Measurements from ENCODE around the gene CBR3.

Gene CBR3

DNA sequence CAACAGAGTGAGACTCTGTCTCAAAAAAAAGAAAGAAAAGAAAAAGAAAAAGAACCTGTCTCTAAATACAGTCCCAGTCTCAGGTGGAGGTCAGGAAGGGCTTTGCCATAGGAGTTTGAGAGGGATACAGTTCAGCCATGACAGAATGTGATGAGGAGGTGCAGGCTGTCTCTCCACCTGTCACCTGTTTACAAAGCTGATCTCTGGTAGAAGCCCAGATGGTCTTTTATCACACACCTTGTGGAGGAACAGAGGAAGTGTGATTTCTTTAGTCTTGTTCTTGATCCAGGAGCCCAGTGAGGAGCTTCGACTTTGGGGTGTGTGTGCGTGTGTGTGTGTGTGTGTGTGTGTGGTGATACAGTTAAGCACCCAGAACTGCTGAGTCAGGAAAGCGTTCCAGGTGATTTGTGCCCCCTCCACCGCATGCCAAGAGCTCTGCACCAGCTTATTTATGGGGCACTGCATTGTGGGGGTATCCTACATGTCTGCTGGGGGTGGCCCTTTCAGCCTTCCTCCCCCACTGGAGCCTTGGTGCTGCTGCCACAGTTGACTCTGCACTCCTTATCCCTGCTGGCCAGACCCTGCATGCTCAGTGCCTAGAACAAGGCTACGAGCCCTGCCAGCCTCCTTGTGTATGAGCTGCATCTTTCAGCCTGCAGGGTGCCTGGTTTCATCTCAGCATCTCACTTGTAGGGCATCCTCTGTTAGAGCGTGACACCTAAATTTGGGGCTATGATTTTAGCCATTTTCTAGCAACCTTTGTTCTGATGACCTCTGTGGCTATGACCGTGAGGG is 41.1 kb downstream of the CBR3 start:
- no peak for TF ChIP-seq EZH2phosphoT487 (conservative IDR thresholded peaks at IDR 0.05; ENCODE audit: low read length)
- TF ChIP-seq CTCF (IDR thresholded peaks at IDR 0.05; ENCODE audit: insufficient read depth, low read length, poor library complexity, severe bottlenecking), result no peak
- Histone ChIP-seq H2AFZ (ENCODE audit: low read depth, low read length, severe bottlenecking) (no peak overlapping the region), H3K4me3 (ENCODE audit: insufficient read depth, low read length, poor library complexity, severe bottlenecking) (no peak overlapping the region), H3K9me3 (ENCODE audit: insufficient read depth, low read length) (no peaks in the 10 kb centered on the region), H3F3A (ENCODE audit: insufficient read depth) (no peaks in the 10 kb centered on the region), H3K79me2 (ENCODE audit: insufficient read depth, low read length) (no peaks in the 10 kb centered on the region), H3K9me2 (replicated peaks; ENCODE audit: insufficient read depth, low read length) (no peaks in the 10 kb centered on the region), H3K4me2 (ENCODE audit: low read depth, low read length, poor library complexity, severe bottlenecking) (no peak overlapping the region), H3K27me3 (ENCODE audit: low read length) (no peaks in the 10 kb centered on the region), H3K27ac (ENCODE audit: low read depth, low read length) (no peak overlapping the region), H3K9ac (ENCODE audit: low read length) (no peak overlapping the region), H3K36me3 (ENCODE audit: low read length) (no peaks in the 10 kb centered on the region), H4K20me1 (ENCODE audit: low read depth, low read length) (no peaks in the 10 kb centered on the region)

GRCh38 chr21:36178349-36178748 is 43.5 kb downstream of the CBR3 start:
- TF ChIP-seq CTCF (IDR thresholded peaks at IDR 0.05; ENCODE audit: insufficient read depth, low read length, poor library complexity, severe bottlenecking) (no peak), EZH2phosphoT487 (conservative IDR thresholded peaks at IDR 0.05; ENCODE audit: low read length) (no peak)
- Histone ChIP-seq H3K9me2 (replicated peaks; ENCODE audit: insufficient read depth, low read length) (no peaks in the 10 kb centered on the region), H3K9me3 (ENCODE audit: insufficient read depth, low read length) (no peaks in the 10 kb centered on the region), H3K36me3 (ENCODE audit: low read length) (no peaks in the 10 kb centered on the region), H3K27me3 (ENCODE audit: low read length) (no peaks in the 10 kb centered on the region), H2AFZ (ENCODE audit: low read depth, low read length, severe bottlenecking) (no peak overlapping the region), H3K27ac (ENCODE audit: low read depth, low read length) (no peak overlapping the region), H3K9ac (ENCODE audit: low read length) (no peak overlapping the region), H3K4me2 (ENCODE audit: low read depth, low read length, poor library complexity, severe bottlenecking) (no peak overlapping the region), H3F3A (ENCODE audit: insufficient read depth) (no peaks in the 10 kb centered on the region), H3K4me3 (ENCODE audit: insufficient read depth, low read length, poor library complexity, severe bottlenecking) (no peak overlapping the region), H3K79me2 (ENCODE audit: insufficient read depth, low read length) (no peaks in the 10 kb centered on the region), H4K20me1 (ENCODE audit: low read depth, low read length) (no peaks in the 10 kb centered on the region)

DNA sequence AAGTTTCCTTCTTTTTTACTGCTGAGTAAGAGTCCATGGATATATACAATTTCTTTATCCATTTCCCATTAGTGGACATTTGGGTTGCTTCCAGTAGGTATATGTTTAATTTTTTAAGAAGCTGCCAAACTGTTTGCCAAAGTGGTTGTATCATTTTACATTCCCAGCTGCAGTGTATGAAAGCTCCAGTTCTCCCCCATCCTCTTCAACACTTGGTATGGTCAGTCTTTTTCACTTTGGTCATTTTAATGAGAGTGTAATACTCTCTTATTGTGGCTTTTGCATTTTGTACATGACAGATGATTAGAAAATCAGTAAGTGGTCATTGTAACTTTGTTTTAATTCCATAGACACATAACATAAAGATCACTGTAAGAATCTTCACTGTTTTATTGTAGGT is 44.3 kb downstream of the CBR3 start:
- Histone ChIP-seq H3K79me2 (ENCODE audit: insufficient read depth, low read length) (no peaks in the 10 kb centered on the region), H2AFZ (ENCODE audit: low read depth, low read length, severe bottlenecking) (no peak overlapping the region), H3K9me2 (replicated peaks; ENCODE audit: insufficient read depth, low read length) (no peaks in the 10 kb centered on the region), H3K27me3 (ENCODE audit: low read length) (no peaks in the 10 kb centered on the region), H3K27ac (ENCODE audit: low read depth, low read length) (no peak overlapping the region), H3F3A (ENCODE audit: insufficient read depth) (no peaks in the 10 kb centered on the region), H3K4me3 (ENCODE audit: insufficient read depth, low read length, poor library complexity, severe bottlenecking) (no peak overlapping the region), H3K9ac (ENCODE audit: low read length) (no peak overlapping the region), H4K20me1 (ENCODE audit: low read depth, low read length) (no peaks in the 10 kb centered on the region), H3K4me2 (ENCODE audit: low read depth, low read length, poor library complexity, severe bottlenecking) (no peak overlapping the region), H3K36me3 (ENCODE audit: low read length) (no peaks in the 10 kb centered on the region), H3K9me3 (ENCODE audit: insufficient read depth, low read length) (no peaks in the 10 kb centered on the region)
- no peak for TF ChIP-seq CTCF (IDR thresholded peaks at IDR 0.05; ENCODE audit: insufficient read depth, low read length, poor library complexity, severe bottlenecking)
- no peak for TF ChIP-seq EZH2phosphoT487 (conservative IDR thresholded peaks at IDR 0.05; ENCODE audit: low read length)
